Activated CD4-positive, CD25-positive, alpha-beta regulatory T cell treated with anti-CD3 and anti-CD28 coated beads, Interleukin-2, amount 50 U/mL, for 24 hours (primary cell): ENCODE results near the gene ILKAP.

Experiments
- ATAC-seq, 2 donors: fragments of 150-1000 bp; cut with Tn5 transposase; one replicate each; pipeline ENCODE4 v1.10.0; 2021; ENCODE audit warnings: mild to moderate bottlenecking in 1 of 2, moderate library complexity in 1 of 2

The ILKAP gene

GRCh38 chr2:238121511-238122286, 81.8 kb downstream of the ILKAP start:
- ATAC-seq, result no peak

- ATAC-seq, result no peak
Observed at GRCh38 chr2:238120463-238121298, 82.8 kb downstream of the ILKAP start.
